ENCODE data around the gene RPA1.

Gene RPA1

DNA sequence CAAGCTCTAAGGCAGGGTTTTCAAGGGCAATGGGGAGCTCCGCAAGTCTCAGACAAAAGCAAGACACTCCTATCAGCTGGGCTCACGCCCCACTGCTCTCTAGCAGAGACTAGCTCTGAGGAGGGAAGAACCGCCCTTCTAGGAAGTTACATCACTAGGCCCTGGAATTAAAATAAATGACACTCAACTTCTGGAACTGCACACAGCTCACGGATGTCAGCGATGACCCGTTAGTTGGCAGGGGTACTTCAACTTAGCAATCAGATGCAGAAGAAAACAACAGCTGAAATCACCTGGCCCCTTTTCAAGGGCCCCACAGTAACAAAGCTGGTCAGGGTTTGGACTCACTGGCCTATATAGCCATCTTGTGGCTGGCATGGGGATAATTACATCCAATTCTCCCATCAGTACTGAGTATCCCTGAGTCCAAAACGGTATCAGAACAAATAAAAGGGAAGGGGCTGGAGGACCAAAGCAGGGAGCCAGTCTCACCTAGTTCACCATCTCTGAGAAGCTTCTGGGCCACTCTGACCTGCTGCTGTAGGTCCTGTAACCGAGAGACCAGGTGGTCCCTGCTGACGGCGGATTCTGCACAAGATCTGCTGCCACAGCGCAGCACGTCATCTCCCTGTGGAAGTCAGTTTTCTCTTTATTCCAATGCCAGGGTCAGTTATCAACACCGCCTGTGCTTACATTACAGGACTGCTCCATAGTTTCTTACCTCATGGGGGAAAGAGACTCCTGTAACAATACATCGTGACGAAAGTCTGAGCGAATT, 45.8 kb upstream of the RPA1 start:
- H3K9me3 ChIP-seq (replicated peaks; ENCODE audit: insufficient read depth, low read length), result no peaks in the 10 kb centered on the region
- DNase-seq, result peak; percentile 20
- H3K36me3 ChIP-seq (replicated peaks; ENCODE audit: insufficient read depth, low read length), result no peaks in the 10 kb centered on the region; the same call in 1 of the 2 replicates
- no peak overlapping the region for H3K4me3 ChIP-seq (ENCODE audit: low read length)
- H3F3A ChIP-seq (ENCODE audit: insufficient read depth, low read length), result no peaks in the 10 kb centered on the region
- no peak overlapping the region for H3K27ac ChIP-seq (ENCODE audit: low read length)
- H2AFZ ChIP-seq (ENCODE audit: low read length), result no peak overlapping the region
- no peaks in the 10 kb centered on the region for H3K9me2 ChIP-seq (replicated peaks; ENCODE audit: insufficient read depth, low read length)
- H3K4me1 ChIP-seq (ENCODE audit: low read length), result no peaks in the 10 kb centered on the region
- H3K79me2 ChIP-seq (ENCODE audit: low read length), result no peaks in the 10 kb centered on the region
- no peak overlapping the region for H3K4me2 ChIP-seq (ENCODE audit: low read depth, low read length)
- TF ChIP-seq EZH2 (optimal IDR thresholded peaks at IDR 0.05; ENCODE audit: low read depth, low read length), result no peak
- TF ChIP-seq, protein P1, sequence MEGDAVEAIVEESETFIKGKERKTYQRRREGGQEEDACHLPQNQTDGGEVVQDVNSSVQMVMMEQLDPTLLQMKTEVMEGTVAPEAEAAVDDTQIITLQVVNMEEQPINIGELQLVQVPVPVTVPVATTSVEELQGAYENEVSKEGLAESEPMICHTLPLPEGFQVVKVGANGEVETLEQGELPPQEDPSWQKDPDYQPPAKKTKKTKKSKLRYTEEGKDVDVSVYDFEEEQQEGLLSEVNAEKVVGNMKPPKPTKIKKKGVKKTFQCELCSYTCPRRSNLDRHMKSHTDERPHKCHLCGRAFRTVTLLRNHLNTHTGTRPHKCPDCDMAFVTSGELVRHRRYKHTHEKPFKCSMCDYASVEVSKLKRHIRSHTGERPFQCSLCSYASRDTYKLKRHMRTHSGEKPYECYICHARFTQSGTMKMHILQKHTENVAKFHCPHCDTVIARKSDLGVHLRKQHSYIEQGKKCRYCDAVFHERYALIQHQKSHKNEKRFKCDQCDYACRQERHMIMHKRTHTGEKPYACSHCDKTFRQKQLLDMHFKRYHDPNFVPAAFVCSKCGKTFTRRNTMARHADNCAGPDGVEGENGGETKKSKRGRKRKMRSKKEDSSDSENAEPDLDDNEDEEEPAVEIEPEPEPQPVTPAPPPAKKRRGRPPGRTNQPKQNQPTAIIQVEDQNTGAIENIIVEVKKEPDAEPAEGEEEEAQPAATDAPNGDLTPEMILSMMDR (IDR thresholded peaks at IDR 0.05; ENCODE audit: low read length), result peak; percentile 30
- no peak for TF ChIP-seq EZH2phosphoT487 (IDR thresholded peaks at IDR 0.05; ENCODE audit: low read length)
- H3K9ac ChIP-seq (ENCODE audit: low read length), result no peak overlapping the region
- H4K20me1 ChIP-seq (ENCODE audit: insufficient read depth, low read length), result no peaks in the 10 kb centered on the region
- H3K27me3 ChIP-seq (replicated peaks; ENCODE audit: insufficient read depth, low read length), result no peaks in the 10 kb centered on the region

- DNase-seq, result no peak
- H3K27me3 ChIP-seq (replicated peaks; ENCODE audit: insufficient read depth, low read length), result no peaks in the 10 kb centered on the region
- H2AFZ ChIP-seq (ENCODE audit: low read length), result no peak overlapping the region
- no peaks in the 10 kb centered on the region for H3K79me2 ChIP-seq (ENCODE audit: low read length)
- H3K27ac ChIP-seq (ENCODE audit: low read length), result no peak overlapping the region
- no peak overlapping the region for H3K9ac ChIP-seq (ENCODE audit: low read length)
- H3F3A ChIP-seq (ENCODE audit: insufficient read depth, low read length), result no peaks in the 10 kb centered on the region
- no peaks in the 10 kb centered on the region for H3K9me3 ChIP-seq (replicated peaks; ENCODE audit: insufficient read depth, low read length)
- no peaks in the 10 kb centered on the region for H3K4me1 ChIP-seq (ENCODE audit: low read length)
- H3K9me2 ChIP-seq (replicated peaks; ENCODE audit: insufficient read depth, low read length), result no peaks in the 10 kb centered on the region
- TF ChIP-seq, protein P1 (IDR thresholded peaks at IDR 0.05; ENCODE audit: low read length), result no peak
- TF ChIP-seq EZH2 (optimal IDR thresholded peaks at IDR 0.05; ENCODE audit: low read depth, low read length), result no peak
- TF ChIP-seq EZH2phosphoT487 (IDR thresholded peaks at IDR 0.05; ENCODE audit: low read length), result no peak
- no peak overlapping the region for H3K4me3 ChIP-seq (ENCODE audit: low read length)
- H4K20me1 ChIP-seq (ENCODE audit: insufficient read depth, low read length), result no peaks in the 10 kb centered on the region
- H3K36me3 ChIP-seq (replicated peaks; ENCODE audit: insufficient read depth, low read length), result no peaks in the 10 kb centered on the region; the same call in 1 of the 2 replicates
- no peak overlapping the region for H3K4me2 ChIP-seq (ENCODE audit: low read depth, low read length)
Observed at GRCh38 chr17:1785930-1786329, 43.9 kb upstream of the RPA1 start.

DNA sequence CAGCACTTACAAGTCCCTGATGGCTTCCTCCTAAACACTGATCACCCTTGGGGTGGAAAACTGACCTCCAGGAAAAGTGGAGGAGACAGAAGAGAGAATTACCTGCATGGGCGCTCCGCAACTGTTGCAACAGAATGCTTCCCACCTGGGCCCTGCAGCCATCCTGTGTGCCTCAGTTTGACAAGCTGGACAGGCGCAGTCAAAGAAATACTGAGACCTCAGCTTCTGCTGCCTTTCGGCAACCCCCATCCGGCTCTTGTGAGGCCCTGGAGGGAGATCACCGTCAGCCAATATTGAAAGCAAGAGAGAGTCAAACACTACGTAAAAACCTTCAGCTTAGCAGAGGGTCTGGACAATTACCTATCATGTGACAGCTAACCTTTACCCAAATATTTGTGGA, 43.1 kb upstream of the RPA1 start:
- Histone ChIP-seq H3K27me3 (replicated peaks; ENCODE audit: insufficient read depth, low read length) (no peaks in the 10 kb centered on the region), H3K4me2 (ENCODE audit: low read depth, low read length) (no peak overlapping the region), H3K79me2 (ENCODE audit: low read length) (no peaks in the 10 kb centered on the region), H3F3A (ENCODE audit: insufficient read depth, low read length) (no peaks in the 10 kb centered on the region), H3K9me3 (replicated peaks; ENCODE audit: insufficient read depth, low read length) (no peaks in the 10 kb centered on the region), H2AFZ (ENCODE audit: low read length) (no peak overlapping the region), H3K9ac (ENCODE audit: low read length) (no peak overlapping the region), H4K20me1 (ENCODE audit: insufficient read depth, low read length) (no peaks in the 10 kb centered on the region), H3K9me2 (replicated peaks; ENCODE audit: insufficient read depth, low read length) (no peaks in the 10 kb centered on the region), H3K27ac (ENCODE audit: low read length) (no peak overlapping the region), H3K36me3 (replicated peaks; ENCODE audit: insufficient read depth, low read length) (no peaks in the 10 kb centered on the region), H3K4me3 (ENCODE audit: low read length) (no peak overlapping the region), H3K4me1 (ENCODE audit: low read length) (no peaks in the 10 kb centered on the region)
- no peak for DNase-seq
- no peak for TF ChIP-seq EZH2phosphoT487 (IDR thresholded peaks at IDR 0.05; ENCODE audit: low read length)

DNA sequence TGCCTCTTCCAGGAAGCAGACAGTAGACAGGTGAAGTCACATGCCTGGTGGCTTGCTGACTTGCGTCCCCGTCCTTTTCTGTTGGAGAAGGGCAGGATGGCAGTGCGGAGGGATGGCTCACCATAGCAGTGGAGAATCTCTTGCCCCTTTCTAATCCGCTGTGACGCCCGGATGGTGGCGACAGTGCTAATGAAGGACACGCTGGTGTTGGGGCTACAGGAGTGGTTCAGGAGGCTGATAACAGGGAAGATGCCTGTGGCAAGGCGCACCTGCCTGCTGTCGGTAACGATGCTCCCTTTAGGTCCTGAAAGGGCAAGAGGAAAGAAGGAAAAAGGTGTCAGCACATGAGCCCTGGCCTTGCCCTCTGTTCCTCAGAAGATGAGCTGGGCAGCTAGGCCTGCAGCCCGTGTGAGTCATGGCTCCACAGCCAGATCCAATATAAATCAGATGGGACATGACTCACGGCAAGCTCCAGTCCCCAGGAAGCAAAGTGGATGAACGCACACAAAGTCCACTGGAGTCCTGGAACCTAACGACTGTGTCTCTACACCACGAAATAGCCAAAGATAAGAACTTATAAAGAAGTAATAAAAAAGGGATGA, 42.4 kb upstream of the RPA1 start:
- no peak for DNase-seq
- H3K9me3 ChIP-seq (replicated peaks; ENCODE audit: insufficient read depth, low read length), result no peaks in the 10 kb centered on the region
- H3K4me1 ChIP-seq (ENCODE audit: low read length), result no peaks in the 10 kb centered on the region
- no peaks in the 10 kb centered on the region for H3K27me3 ChIP-seq (replicated peaks; ENCODE audit: insufficient read depth, low read length)
- no peak overlapping the region for H3K27ac ChIP-seq (ENCODE audit: low read length)
- no peak overlapping the region for H3K4me3 ChIP-seq (ENCODE audit: low read length)
- H3K79me2 ChIP-seq (ENCODE audit: low read length), result no peaks in the 10 kb centered on the region
- H4K20me1 ChIP-seq (ENCODE audit: insufficient read depth, low read length), result no peaks in the 10 kb centered on the region
- H3F3A ChIP-seq (ENCODE audit: insufficient read depth, low read length), result no peaks in the 10 kb centered on the region
- no peak overlapping the region for H3K9ac ChIP-seq (ENCODE audit: low read length)
- H3K9me2 ChIP-seq (replicated peaks; ENCODE audit: insufficient read depth, low read length), result no peaks in the 10 kb centered on the region
- TF ChIP-seq, protein P1 (IDR thresholded peaks at IDR 0.05; ENCODE audit: low read length), result no peak
- TF ChIP-seq EZH2 (optimal IDR thresholded peaks at IDR 0.05; ENCODE audit: low read depth, low read length) (no peak), EZH2phosphoT487 (IDR thresholded peaks at IDR 0.05; ENCODE audit: low read length) (no peak)
- H3K36me3 ChIP-seq (replicated peaks; ENCODE audit: insufficient read depth, low read length), result no peaks in the 10 kb centered on the region
- H3K4me2 ChIP-seq (ENCODE audit: low read depth, low read length), result no peak overlapping the region
- H2AFZ ChIP-seq (ENCODE audit: low read length), result no peak overlapping the region

Measured in MM.1S (cell line).